GM12873 (cell line): Measurements from ENCODE around the gene SPANXN2.
"Not testable (repeated sequence)": the region's sequence is repeated elsewhere in the genome, so short reads cannot be mapped to it uniquely, and the experiment has no call there.

Source experiments
- TF ChIP-seq, protein P1 (sequence below): IDR thresholded peaks from 2 replicates; pipeline ENCODE4 v1.5.1; 2012; ENCODE audit warnings: low read depth, mild to moderate bottlenecking, moderate library complexity, low read length, control low read depth; ENCODE audit not compliant: insufficient read depth; ENCODE audit errors: missing control alignments

SPANXN2 gene, protein sequence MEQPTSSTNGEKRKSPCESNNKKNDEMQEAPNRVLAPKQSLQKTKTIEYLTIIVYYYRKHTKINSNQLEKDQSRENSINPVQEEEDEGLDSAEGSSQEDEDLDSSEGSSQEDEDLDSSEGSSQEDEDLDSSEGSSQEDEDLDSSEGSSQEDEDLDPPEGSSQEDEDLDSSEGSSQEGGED

DNA sequence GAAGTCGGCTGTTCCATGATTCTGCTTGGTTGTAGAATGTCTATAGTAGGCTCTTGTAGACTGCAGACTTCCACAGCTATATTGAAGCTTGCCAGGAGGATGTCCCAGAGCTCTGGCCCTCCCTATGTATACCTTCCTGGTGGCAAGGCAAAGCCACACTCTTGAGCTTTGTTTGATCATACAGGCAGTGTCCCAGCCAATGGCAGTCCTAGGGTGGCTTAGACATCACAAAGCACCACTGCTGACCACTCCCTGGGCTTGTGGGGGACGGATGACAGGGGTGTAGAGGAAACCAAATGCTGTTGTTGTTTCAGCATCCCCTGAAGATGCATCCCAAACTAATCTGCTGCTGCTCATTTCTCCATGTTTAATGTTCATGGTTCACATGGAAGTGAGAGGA lies at the start of gene SPANXN2:
SPANXN2 (minus strand) TSS at position 101 of the 400 bp plus-strand sequence; CDS start at position 17, 84 bp downstream.
- TF ChIP-seq, protein P1, sequence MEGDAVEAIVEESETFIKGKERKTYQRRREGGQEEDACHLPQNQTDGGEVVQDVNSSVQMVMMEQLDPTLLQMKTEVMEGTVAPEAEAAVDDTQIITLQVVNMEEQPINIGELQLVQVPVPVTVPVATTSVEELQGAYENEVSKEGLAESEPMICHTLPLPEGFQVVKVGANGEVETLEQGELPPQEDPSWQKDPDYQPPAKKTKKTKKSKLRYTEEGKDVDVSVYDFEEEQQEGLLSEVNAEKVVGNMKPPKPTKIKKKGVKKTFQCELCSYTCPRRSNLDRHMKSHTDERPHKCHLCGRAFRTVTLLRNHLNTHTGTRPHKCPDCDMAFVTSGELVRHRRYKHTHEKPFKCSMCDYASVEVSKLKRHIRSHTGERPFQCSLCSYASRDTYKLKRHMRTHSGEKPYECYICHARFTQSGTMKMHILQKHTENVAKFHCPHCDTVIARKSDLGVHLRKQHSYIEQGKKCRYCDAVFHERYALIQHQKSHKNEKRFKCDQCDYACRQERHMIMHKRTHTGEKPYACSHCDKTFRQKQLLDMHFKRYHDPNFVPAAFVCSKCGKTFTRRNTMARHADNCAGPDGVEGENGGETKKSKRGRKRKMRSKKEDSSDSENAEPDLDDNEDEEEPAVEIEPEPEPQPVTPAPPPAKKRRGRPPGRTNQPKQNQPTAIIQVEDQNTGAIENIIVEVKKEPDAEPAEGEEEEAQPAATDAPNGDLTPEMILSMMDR: not testable (repeated sequence)

DNA sequence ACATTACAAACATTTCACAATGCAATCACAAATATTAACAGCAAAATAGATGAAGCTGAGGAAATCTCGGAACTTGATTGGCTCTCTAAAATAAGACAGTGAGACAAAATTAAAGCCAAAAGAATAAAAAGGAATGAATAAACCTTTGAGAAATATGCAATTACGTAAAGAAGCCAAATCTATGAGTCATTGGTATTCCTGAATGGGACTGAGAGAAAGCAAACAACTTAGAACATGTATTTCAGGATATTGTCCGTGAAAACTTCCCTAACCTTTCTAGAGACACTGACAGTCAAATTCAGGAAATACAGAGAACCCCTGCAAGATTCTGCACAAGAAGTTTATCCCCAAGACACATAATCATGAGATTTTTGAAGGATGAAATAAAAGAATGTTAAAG lies 48.4 kb upstream of the SPANXN2 start:
- TF ChIP-seq, protein P1: no peak

DNA sequence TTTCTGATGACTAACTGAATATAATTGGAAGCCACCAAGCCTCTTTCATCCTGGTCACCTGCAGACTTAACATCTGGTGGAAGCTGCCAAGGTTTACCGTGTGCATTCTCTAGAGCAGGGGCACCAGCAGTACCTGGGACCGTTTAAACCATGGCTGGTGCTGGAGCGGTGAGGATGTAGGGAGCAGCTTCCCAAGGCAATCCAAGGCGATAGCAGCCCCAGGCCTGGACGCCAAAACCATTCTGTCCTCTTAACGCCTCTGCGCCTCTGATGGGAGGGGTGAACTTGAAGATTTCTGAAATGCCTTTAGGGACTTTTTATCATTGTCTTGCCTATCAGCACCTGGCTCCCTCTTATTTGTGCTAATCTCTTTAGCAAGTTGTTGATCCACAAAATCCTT lies 37.3 kb upstream of the SPANXN2 start:
- TF ChIP-seq, protein P1: no peak

DNA sequence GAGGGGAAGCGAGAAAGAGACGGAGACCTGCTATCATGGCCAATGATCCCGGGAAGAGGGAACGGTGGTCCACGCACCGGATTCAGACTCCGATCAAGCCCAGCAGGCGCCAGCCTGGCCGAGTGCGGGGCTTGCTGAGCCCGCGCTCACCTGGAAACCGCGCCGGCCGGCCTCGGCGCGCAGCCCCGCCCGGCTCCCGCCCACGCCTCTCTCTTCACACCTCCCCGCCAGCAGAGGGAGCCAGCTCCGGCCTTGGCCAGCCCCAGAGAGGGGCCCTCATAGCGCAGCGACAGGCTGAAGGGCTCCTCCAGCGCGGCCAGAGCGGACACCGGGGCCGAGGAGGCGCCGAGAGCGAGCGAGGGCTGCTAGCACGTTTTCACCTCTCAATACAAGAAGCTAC lies 36.8 kb upstream of the SPANXN2 start:
- TF ChIP-seq, protein P1: no peak

DNA sequence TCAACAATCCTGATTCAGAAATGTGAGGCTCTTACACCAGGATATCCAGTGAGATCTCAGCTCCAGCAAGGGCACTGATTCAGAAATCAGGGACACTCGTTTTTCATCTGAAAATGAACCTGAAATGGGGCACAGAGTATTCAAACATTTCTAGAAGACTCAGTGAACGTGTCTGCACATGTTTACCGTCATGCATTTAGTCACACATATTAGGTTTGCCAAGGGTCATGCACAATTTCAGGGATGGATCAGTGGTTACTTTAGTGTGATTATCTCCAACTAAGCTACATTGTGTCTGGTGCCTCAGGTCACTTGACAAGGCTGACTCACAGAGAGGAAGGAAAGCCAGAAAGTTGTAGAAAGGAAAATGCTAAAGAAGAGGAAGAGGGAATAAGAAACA lies 33.6 kb upstream of the SPANXN2 start:
- TF ChIP-seq, protein P1: no peak

DNA sequence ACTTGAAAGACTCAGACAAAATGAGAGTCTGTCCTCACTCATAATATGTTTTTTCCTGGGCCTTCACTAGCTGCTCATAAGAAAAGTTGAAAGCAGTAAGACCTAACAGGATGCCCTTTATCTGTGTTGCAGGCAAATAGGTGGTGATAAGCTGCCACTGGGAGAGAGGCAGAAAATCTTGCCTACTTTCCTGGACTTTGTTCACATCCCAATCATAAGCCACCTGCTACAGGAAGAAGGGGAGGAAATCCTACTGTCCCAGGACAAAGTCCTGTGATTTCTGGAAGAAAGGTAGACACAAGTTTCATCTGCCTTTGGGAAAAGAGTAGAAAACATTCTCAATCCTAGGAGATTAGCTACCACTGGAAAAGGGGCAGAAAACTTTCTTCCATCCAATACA lies 13.3 kb upstream of the SPANXN2 start:
- TF ChIP-seq, protein P1: no peak

DNA sequence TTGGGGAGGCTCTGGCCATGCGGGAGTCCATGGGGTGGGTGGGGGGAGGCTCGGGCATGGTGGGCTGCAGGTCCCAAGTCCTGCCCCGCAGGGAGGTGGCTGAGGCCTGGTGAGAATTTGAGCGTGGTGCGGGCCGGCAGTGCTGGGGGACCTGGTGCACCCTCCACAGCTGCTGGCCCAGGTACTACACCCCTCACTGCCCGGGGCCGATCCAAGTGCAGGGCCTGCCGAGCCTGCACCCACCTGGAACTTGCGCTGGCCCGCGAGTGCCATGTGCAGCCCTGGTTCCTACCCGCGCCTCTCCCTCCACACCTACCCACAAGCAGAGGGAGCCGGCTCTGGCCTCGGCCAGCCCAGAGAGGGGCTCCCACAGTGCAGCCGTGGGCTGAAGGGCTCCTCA lies 5.7 kb upstream of the SPANXN2 start:
- TF ChIP-seq, protein P1: no peak

DNA sequence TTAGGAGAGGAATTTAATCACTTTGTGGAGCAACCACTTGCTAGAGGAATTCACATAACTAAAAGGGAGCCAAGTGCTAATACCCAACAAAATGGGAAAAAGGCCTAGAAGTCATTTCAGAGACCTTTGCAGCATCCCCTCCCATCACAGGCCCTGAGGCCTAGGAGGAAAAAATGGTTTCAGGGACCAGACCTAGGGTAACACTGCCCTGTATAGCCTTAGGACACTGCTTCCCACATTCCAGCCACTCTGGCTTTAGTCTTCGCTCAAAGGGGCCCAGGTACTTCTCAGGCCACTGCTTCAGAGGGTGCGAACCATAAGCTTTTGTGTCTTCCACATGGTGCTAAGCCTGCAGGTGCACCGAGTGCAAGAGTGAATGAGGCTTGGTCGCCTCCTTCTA lies 19.1 kb downstream of the SPANXN2 start:
- TF ChIP-seq, protein P1: no peak
